ENCODE measurements around the gene POLR1E.

The POLR1E gene

GRCh38 chr9:37485389-37486255 lies at the start of gene POLR1E:
POLR1E (plus strand) TSS chr9:37485948; CDS start chr9:37486048, 100 bp downstream.
- DNase-seq: peak; percentile 93

- DNase-seq: no peak
These were observed 49.2 kb upstream of the POLR1E start for GRCh38 chr9:37436540-37436939.

GRCh38 chr9:37437010-37437409 lies 48.7 kb upstream of the POLR1E start:
- no peak for DNase-seq

GRCh38 chr9:37437621-37438020 lies 48.1 kb upstream of the POLR1E start:
- DNase-seq: no peak

GRCh38 chr9:37438359-37438758 lies 47.4 kb upstream of the POLR1E start:
- no peak for DNase-seq

- DNase-seq: no peak
These were observed 43.9 kb upstream of the POLR1E start for GRCh38 chr9:37441776-37442370.

GRCh38 chr9:37442556-37442955 lies 43.2 kb upstream of the POLR1E start:
- no peak for DNase-seq

- no peak for DNase-seq
These were observed 42.2 kb upstream of the POLR1E start for GRCh38 chr9:37443566-37443965.

GRCh38 chr9:37444890-37445289 lies 40.9 kb upstream of the POLR1E start:
- no peak for DNase-seq

- DNase-seq: no peak
These were observed 39.9 kb upstream of the POLR1E start for GRCh38 chr9:37445832-37446231.

- no peak for DNase-seq
These were observed 39.3 kb upstream of the POLR1E start for GRCh38 chr9:37446401-37446800.

GRCh38 chr9:37447111-37447510 lies 38.6 kb upstream of the POLR1E start:
- no peak for DNase-seq

- no peak for DNase-seq
These were observed 35.7 kb upstream of the POLR1E start for GRCh38 chr9:37449862-37450632.

- no peak for DNase-seq
These were observed 34.1 kb upstream of the POLR1E start for GRCh38 chr9:37451628-37452027.

GRCh38 chr9:37452611-37453010 lies 33.1 kb upstream of the POLR1E start:
- DNase-seq: no peak

GRCh38 chr9:37453827-37454226 lies 31.9 kb upstream of the POLR1E start:
- DNase-seq: no peak

GRCh38 chr9:37454238-37454637 lies 31.5 kb upstream of the POLR1E start:
- DNase-seq: no peak

- no peak for DNase-seq
These were observed 29.7 kb upstream of the POLR1E start for GRCh38 chr9:37455884-37456647.

GRCh38 chr9:37456817-37457216 lies 28.9 kb upstream of the POLR1E start:
- no peak for DNase-seq

GRCh38 chr9:37464006-37464405 lies 21.7 kb upstream of the POLR1E start:
- DNase-seq: no peak

- peak; percentile 93 for DNase-seq
These were observed 21.1 kb upstream of the POLR1E start for GRCh38 chr9:37464426-37465248.

Measured in stimulated activated naive CD4-positive, alpha-beta T cell treated with Interleukin-2 at 50 U/mL for 16 hours (primary cell).